NT2/D1 (cell line): ENCODE results near the gene ENTPD1.

ENCODE experiments used
- SUZ12 ChIP-seq: IDR thresholded peaks from 2 replicates; pipeline ENCODE4 v1.6.1; 2011; ENCODE audit not compliant: insufficient read length, insufficient read depth; ENCODE audit errors: extremely low read depth
- ZNF274 ChIP-seq: IDR thresholded peaks from 2 replicates; pipeline ENCODE4 v1.6.1; 2011; ENCODE audit warnings: mild to moderate bottlenecking, low read depth, low read length

- TF ChIP-seq SUZ12, result no peak
- no peak for TF ChIP-seq ZNF274
Observed at GRCh38 chr10:95821720-95822119, 65.8 kb downstream of the ENTPD1 start.
